ENCODE measurements around the gene ARMCX5.

DNA sequence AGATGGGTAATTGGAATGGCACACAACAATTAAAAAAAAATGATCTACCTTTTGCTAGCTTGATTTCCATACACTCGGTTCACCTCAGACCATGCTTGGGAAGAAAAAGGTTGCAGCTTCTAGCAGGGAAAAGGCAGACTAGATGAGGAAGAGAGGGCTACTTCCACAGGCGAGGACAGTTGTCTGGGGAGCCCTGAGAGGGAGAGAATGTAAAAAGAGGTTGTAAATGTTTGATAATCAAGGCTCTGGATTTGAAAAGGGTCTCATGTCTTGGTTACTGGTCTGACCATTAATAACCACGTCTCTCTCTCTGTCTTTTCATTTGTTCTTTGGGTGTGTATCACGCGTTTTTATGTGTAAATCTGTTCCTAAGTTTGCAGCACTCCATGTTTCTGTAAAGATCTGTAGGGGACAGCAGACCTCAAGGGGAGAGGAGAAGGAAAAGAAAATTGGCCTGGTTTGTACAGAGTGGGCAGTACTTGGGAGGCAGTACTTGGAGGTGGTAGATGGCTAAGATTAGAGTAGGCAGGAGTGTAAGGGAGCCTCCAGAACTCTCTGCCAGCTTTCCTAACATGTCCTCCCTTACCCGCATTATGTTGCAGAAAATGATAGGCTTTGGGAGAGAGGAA is 750 bp downstream of the ARMCX5 start:
- TF ChIP-seq POLR2A (IDR thresholded peaks at IDR 0.05) (no peak), EP300 (IDR thresholded peaks at IDR 0.05; ENCODE audit: low read depth) (no peak)
- TF ChIP-seq, protein P1, sequence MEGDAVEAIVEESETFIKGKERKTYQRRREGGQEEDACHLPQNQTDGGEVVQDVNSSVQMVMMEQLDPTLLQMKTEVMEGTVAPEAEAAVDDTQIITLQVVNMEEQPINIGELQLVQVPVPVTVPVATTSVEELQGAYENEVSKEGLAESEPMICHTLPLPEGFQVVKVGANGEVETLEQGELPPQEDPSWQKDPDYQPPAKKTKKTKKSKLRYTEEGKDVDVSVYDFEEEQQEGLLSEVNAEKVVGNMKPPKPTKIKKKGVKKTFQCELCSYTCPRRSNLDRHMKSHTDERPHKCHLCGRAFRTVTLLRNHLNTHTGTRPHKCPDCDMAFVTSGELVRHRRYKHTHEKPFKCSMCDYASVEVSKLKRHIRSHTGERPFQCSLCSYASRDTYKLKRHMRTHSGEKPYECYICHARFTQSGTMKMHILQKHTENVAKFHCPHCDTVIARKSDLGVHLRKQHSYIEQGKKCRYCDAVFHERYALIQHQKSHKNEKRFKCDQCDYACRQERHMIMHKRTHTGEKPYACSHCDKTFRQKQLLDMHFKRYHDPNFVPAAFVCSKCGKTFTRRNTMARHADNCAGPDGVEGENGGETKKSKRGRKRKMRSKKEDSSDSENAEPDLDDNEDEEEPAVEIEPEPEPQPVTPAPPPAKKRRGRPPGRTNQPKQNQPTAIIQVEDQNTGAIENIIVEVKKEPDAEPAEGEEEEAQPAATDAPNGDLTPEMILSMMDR (IDR thresholded peaks at IDR 0.05): no peak

All from transverse colon (tissue), 3 donors.